Brain microvascular endothelial cell (primary cell): ENCODE data around the gene TSR3.

Source experiments
- DNase-seq: peaks from one replicate; pipeline ENCODE4 v3.0.0-alpha.2; 2020
- H3K27ac ChIP-seq: fragments of 250-450 bp; sonication (Bioruptor Pico); 2 replicates; pipeline ENCODE4 v1.5.1; 2020; ENCODE audit warnings: mild to moderate bottlenecking, moderate library complexity
- H3K27me3 ChIP-seq: fragments of 250-450 bp; sonication (Bioruptor Pico); replicated peaks from 2 replicates; pipeline ENCODE4 v1.5.1; 2020; ENCODE audit warnings: mild to moderate bottlenecking
- H3K36me3 ChIP-seq: fragments of 250-450 bp; sonication (Bioruptor Pico); replicated peaks from 2 replicates; pipeline ENCODE4 v1.5.1; 2020; ENCODE audit warnings: mild to moderate bottlenecking
- H3K4me3 ChIP-seq: 2 replicates; pipeline ENCODE4 v1.5.1; 2011; ENCODE audit warnings: low read depth, mild to moderate bottlenecking, control low read depth, low read length, moderate library complexity
- in situ Hi-C: cut with HindIII; loops from 2 replicates; pipeline ENCODE4 v1.10.0; 2017; ENCODE audit warnings: low sequenced_read_pairs, low pct_ligation_motif_present
- TF ChIP-seq, protein P1 (sequence below): IDR thresholded peaks from 2 replicates; pipeline ENCODE4 v1.5.1; 2011; ENCODE audit warnings: low read depth, mild to moderate bottlenecking, moderate library complexity, low read length, control low read depth, inconsistent platforms; ENCODE audit errors: missing control alignments

The TSR3 gene

DNA sequence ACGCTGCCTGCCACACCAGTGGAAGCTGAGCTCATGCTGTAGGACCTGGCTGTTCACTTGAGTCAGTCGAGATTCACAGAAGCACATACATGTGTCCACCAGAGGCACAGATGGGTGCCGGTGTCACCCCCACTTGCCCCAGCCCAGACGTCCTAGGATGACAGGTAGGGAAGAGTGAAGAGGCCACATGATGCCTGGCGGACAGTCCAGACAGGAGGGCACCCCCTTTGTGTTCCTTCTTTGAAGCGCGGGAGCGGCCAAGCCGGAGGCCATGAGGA, 33.5 kb downstream of the TSR3 start:
- Histone ChIP-seq H3K27me3 (no peaks in the 10 kb centered on the region), H3K4me3 (no peak overlapping the region), H3K27ac (no peak overlapping the region), H3K36me3 (peaks cover 79% of the 10 kb centered on the region)
- in situ Hi-C loops = no loop called here
- no peak for DNase-seq
- TF ChIP-seq, protein P1, sequence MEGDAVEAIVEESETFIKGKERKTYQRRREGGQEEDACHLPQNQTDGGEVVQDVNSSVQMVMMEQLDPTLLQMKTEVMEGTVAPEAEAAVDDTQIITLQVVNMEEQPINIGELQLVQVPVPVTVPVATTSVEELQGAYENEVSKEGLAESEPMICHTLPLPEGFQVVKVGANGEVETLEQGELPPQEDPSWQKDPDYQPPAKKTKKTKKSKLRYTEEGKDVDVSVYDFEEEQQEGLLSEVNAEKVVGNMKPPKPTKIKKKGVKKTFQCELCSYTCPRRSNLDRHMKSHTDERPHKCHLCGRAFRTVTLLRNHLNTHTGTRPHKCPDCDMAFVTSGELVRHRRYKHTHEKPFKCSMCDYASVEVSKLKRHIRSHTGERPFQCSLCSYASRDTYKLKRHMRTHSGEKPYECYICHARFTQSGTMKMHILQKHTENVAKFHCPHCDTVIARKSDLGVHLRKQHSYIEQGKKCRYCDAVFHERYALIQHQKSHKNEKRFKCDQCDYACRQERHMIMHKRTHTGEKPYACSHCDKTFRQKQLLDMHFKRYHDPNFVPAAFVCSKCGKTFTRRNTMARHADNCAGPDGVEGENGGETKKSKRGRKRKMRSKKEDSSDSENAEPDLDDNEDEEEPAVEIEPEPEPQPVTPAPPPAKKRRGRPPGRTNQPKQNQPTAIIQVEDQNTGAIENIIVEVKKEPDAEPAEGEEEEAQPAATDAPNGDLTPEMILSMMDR = no peak

DNA sequence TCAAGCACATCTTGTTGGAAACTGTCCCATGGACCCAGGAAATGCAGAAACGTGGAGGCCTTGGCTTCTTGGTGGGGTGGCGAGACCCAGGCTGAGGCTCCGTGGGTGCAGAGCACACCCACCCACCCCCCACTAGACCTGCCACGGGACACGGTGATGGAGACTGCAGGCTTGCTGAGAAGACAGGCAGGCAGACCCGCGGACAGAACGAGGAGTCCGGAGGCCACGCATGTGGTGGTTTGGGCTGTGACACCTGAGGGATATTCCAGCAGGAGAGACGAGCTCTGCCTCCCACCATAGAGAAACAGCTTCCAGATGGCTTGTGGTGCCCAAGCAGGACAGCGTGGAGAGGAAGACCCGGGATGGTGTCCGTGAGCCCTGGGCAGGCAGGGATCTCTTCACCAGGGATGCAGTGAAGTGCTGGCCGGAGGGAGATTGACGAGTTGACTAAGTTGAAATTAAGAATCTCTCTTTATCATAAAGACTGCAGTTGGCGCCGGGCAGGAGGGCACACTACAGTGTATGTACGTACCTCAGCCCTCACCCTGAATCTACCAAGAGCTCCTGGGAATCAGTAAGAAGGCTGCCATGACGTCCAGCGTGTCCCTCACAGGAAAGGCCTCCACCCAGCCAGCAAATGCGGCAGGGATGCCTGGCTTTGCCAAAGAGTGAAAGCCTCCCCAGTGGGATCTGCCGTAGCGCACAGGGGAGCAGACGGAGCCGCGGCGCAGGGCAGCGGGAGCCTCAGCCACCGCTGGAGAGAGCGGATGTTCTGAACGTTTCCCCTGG, 34.0 kb downstream of the TSR3 start:
- TF ChIP-seq, protein P1 = no peak
- DNase-seq = no peak
- no peak overlapping the region for H3K4me3 ChIP-seq
- H3K36me3 ChIP-seq = peaks cover 80% of the 10 kb centered on the region
- no peak overlapping the region for H3K27ac ChIP-seq
- no peaks in the 10 kb centered on the region for H3K27me3 ChIP-seq
- in situ Hi-C loops = no loop called here

- in situ Hi-C loops = no loop called here
- no peak overlapping the region for H3K4me3 ChIP-seq
- no peak overlapping the region for H3K27ac ChIP-seq
- peaks cover 76% of the 10 kb centered on the region for H3K36me3 ChIP-seq
- no peak for DNase-seq
- TF ChIP-seq, protein P1 = no peak
- H3K27me3 ChIP-seq = no peaks in the 10 kb centered on the region
These were observed 35.7 kb downstream of the TSR3 start for GRCh38 chr16:1316033-1316405.

- Histone ChIP-seq H3K27me3 (no peaks in the 10 kb centered on the region), H3K4me3 (no peak overlapping the region), H3K27ac (no peak overlapping the region), H3K36me3 (peaks cover 69% of the 10 kb centered on the region)
- in situ Hi-C loops = no loop called here
- TF ChIP-seq, protein P1 = no peak
- no peak for DNase-seq
These were observed 36.3 kb downstream of the TSR3 start for GRCh38 chr16:1315081-1316032.

DNA sequence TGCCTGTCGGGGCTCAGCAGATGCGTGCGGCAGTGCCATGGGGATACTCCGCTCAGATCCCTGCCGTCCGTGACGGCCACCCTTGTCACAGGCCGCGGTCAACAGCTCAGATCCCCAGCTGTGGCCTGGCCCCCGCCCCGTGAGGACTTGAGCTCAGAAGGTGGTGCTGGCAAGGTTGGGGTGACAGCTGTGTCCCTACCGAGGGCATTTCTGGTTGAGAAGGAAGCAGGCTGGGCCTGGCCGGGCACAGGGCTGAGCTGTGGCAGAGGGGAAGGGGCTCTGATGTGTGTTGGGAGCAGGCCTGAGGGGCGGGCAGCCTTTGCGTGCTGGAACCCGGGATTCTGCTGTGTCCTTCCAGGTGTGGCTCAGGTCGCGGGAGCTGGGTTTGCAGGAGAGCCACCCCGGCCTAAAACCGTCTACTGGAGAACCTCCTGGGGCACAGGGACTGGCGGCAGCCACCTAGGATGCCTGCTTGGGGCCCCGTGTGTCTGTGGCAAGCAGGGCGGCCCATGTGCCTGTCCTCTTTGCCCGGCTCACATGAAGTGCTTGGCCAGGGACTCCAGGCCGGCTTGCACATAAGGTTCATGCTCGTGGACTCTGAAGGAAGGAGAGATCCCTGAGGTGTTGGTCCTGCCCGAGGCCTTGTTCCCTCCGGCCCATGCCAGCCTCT, 37.1 kb downstream of the TSR3 start:
- peaks cover 61% of the 10 kb centered on the region for H3K36me3 ChIP-seq
- H3K4me3 ChIP-seq = no peak overlapping the region
- DNase-seq = no peak
- in situ Hi-C loops = no loop called here
- TF ChIP-seq, protein P1 = no peak
- H3K27ac ChIP-seq = no peak overlapping the region
- H3K27me3 ChIP-seq = no peaks in the 10 kb centered on the region
